ENCODE measurements around the gene KDM1B.

Gene KDM1B, protein sequence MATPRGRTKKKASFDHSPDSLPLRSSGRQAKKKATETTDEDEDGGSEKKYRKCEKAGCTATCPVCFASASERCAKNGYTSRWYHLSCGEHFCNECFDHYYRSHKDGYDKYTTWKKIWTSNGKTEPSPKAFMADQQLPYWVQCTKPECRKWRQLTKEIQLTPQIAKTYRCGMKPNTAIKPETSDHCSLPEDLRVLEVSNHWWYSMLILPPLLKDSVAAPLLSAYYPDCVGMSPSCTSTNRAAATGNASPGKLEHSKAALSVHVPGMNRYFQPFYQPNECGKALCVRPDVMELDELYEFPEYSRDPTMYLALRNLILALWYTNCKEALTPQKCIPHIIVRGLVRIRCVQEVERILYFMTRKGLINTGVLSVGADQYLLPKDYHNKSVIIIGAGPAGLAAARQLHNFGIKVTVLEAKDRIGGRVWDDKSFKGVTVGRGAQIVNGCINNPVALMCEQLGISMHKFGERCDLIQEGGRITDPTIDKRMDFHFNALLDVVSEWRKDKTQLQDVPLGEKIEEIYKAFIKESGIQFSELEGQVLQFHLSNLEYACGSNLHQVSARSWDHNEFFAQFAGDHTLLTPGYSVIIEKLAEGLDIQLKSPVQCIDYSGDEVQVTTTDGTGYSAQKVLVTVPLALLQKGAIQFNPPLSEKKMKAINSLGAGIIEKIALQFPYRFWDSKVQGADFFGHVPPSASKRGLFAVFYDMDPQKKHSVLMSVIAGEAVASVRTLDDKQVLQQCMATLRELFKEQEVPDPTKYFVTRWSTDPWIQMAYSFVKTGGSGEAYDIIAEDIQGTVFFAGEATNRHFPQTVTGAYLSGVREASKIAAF

DNA sequence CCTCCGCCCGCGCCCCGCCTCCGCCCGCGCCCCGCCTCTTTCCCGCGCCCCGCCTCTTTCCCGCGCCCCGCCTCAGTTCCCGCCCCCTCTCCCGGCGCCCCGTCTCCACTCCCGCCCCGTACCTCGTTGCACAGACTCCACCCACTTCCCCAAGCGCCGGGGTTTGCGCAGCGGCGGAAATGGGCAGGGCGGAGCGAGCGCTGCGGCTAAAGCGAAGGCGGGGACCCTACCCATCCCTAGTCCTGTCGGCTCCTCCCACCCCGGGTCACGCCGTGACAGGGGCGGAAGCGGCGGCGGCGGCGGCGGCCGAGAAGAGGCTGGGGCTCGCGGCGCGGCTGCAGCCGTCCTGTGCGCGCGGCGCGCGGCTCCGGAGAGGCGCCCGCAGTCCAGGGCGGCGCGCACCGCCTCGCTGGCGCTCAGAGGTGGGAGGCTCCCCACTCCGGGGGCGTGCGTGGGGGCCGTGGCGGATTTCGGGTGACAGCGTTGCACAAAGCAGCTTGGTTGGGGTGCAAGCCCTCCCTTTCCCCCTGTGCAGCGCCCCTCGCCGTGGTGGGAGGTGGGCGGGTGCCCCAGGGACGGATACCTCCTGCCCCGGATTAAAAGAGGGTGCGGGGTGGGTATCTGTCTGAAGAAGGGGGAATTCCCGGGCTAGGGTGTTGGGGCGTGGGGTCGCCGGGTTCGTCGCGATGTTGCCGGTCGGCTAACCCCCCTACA, at the start of gene KDM1B:
TSS of gene KDM1B (plus strand) at position 273 of the 714 bp plus-strand sequence. CDS start 4,474 bp downstream, outside the sequence.
- H3K4me3 ChIP-seq: peak within 1 kb of the TSS; percentile 81 to 100 (median 95)
- peaks cover 8 to 16% (median 11%) of the 10 kb centered on the region in 11 experiments for H3K36me3 ChIP-seq
- H3K4me2 ChIP-seq: peak within 1 kb of the TSS; percentile 91 to 99 (median 97)
- H4K20me1 ChIP-seq: no peaks in the 10 kb centered on the region; a peak in 3 of 22 replicates
- H3K4me1 ChIP-seq: peaks cover 22 to 56% (median 35%) of the 10 kb centered on the region in 10 experiments
- peak within 1 kb of the TSS; percentile 86 to 93 (median 88) for H3K9ac ChIP-seq
- no peaks in the 10 kb centered on the region for H3K9me3 ChIP-seq (replicated peaks in 1 of 11)
- H3K27me3 ChIP-seq: no peaks in the 10 kb centered on the region
- TF ChIP-seq Cebpa-rat (IDR thresholded peaks at IDR 0.05): no peak
- H3K27ac ChIP-seq: peak within 1 kb of the TSS; percentile 69 to 90 (median 86)

DNA sequence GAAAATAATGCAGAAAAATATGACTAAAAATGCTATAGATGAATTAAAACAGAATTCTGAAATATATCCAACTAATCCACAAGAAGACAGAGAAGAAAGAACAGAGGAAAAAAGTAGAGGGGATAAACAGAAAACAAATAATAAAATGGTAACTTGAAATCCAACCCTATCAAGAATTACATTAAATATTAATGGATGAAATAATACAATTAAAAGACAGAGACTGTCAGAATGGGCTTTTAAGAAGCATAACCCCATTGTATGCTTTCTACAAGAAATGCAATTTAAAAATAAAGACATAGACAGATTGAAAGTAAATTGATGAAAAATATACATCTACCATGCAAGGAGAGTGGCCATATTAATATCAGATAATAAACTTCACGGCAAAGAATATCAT, 48.2 kb upstream of the KDM1B start:
- Histone ChIP-seq H4K20me1 (no peaks in the 10 kb centered on the region), H3K36me3 (no peaks in the 10 kb centered on the region; a peak in 1 of 22 replicates), H3K4me2 (no peak overlapping the region), H3K4me3 (no peak overlapping the region), H3K27ac (no peak overlapping the region), H3K9me3 (replicated peaks in 1 of 11) (peaks cover 21 to 40% (median 29%) of the 10 kb centered on the region in 11 experiments), H3K4me1 (no peaks in the 10 kb centered on the region), H3K27me3 (no peaks in the 10 kb centered on the region), H3K9ac (no peak overlapping the region)
- TF ChIP-seq Cebpa-rat (IDR thresholded peaks at IDR 0.05): no peak

DNA sequence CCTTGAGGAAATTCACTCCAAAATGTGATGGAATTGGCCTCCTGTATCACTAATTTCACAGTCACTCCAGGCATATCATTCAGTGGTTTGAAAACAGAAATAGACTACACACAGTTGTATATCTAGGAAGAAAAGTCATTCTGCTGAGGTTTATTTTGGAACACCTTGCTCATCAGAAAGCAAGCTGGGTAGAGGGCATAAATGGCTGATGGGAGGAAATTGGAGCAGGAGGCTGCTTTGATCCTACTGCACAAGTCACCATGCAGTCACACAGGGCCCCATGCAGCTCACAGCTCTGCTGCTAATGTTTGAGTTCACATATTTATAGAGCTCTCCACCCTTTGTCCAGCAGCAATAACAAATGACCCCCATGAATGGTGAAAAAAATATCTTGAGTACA, 45.1 kb upstream of the KDM1B start:
- Histone ChIP-seq H3K4me3 (no peak overlapping the region), H4K20me1 (no peaks in the 10 kb centered on the region), H3K9ac (no peak overlapping the region), H3K4me2 (no peak overlapping the region), H3K4me1 (no peaks in the 10 kb centered on the region), H3K27me3 (no peaks in the 10 kb centered on the region), H3K9me3 (replicated peaks in 1 of 11) (peaks cover 21 to 32% (median 24%) of the 10 kb centered on the region in 11 experiments), H3K27ac (no peak overlapping the region), H3K36me3 (no peaks in the 10 kb centered on the region; a peak in 1 of 22 replicates)
- no peak for TF ChIP-seq Cebpa-rat (IDR thresholded peaks at IDR 0.05)

DNA sequence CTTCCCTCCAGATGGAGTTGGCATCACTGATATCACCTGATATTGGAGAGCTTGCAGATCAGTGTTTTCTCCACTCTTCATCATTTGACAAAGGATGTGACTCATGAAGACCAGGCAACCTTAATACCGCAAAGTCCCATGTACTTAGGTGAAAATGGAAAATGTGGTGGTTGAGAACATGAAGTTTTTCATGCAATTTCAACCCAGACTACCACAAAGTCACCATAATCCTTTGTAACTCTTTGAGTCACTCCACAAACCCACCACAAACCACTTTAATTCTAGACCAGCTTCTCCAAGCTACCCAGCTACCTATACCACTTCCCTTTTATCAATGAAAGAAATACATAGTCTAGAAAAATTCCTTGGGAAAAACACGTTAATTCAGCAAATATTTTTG, 39.9 kb upstream of the KDM1B start:
- Histone ChIP-seq H3K4me3 (no peak overlapping the region), H3K4me1 (peaks cover 0 to 9% (median 2%) of the 10 kb centered on the region in 10 experiments; a peak in 10 of 20 replicates), H3K27me3 (no peaks in the 10 kb centered on the region), H4K20me1 (no peaks in the 10 kb centered on the region), H3K9me3 (replicated peaks in 1 of 11) (no peaks in the 10 kb centered on the region), H3K27ac (no peak overlapping the region), H3K36me3 (no peaks in the 10 kb centered on the region), H3K9ac (no peak overlapping the region), H3K4me2 (no peak overlapping the region)
- TF ChIP-seq Cebpa-rat (IDR thresholded peaks at IDR 0.05): no peak

DNA sequence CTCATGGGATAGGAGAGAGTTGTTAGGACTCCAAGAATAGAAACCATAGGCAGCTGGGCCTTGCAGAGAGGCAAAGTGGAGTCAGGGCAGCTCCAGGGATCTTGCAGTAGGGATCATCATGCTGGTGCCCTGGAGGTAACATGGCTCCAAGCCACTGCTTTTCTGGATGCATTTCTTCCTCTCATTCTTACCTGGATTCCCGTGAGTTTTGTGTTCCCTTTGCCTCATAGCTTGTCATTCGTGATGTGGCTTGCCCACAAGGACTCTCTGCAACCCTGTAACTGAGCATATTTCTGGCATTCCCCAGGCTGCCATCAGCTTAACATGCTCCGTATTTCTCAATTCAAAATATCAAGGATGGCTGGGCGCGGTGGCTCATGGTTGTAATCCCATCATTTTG, 38.1 kb upstream of the KDM1B start:
- Histone ChIP-seq H3K4me2 (peak overlapping the region in 5 of 11 experiments; percentile 16 to 52 (median 34); a peak in 10 of 22 replicates), H3K9ac (no peak overlapping the region), H3K27ac (no peak overlapping the region), H4K20me1 (no peaks in the 10 kb centered on the region), H3K4me1 (peaks cover 0 to 9% (median 2%) of the 10 kb centered on the region in 10 experiments; a peak in 10 of 20 replicates), H3K36me3 (no peaks in the 10 kb centered on the region), H3K27me3 (no peaks in the 10 kb centered on the region), H3K9me3 (replicated peaks in 1 of 11) (peaks cover 2 to 8% (median 6%) of the 10 kb centered on the region in 11 experiments; a peak in 21 of 22 replicates), H3K4me3 (no peak overlapping the region)
- TF ChIP-seq Cebpa-rat (IDR thresholded peaks at IDR 0.05): no peak

DNA sequence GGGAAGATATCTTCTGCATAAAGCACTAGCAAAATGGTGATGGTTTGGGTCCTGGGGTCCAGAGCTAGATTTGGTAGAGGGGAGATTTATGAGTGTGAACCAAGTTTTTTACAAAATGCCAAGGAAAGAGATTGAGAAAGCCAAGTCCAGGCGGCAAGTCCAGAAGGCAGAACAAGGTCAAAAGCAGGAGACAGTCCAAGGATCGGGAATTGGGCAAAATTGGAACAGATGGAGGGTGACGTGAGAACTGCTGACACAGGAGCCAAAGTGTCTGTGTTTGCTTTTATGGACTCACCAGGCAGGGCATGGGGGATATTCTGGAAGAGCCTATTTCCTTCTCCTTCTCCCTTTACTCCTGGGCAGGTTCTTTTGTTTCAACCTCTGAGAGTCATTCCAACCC, 36.9 kb upstream of the KDM1B start:
- Histone ChIP-seq H3K27me3 (no peaks in the 10 kb centered on the region), H3K4me3 (no peak overlapping the region), H3K9me3 (replicated peaks in 1 of 11) (peaks cover 8 to 16% (median 13%) of the 10 kb centered on the region in 11 experiments; a peak in 21 of 22 replicates), H3K4me2 (no peak overlapping the region), H3K4me1 (peaks cover 0 to 9% (median 2%) of the 10 kb centered on the region in 10 experiments; a peak in 10 of 20 replicates), H3K9ac (no peak overlapping the region), H3K36me3 (no peaks in the 10 kb centered on the region), H3K27ac (no peak overlapping the region), H4K20me1 (no peaks in the 10 kb centered on the region)
- no peak for TF ChIP-seq Cebpa-rat (IDR thresholded peaks at IDR 0.05)

DNA sequence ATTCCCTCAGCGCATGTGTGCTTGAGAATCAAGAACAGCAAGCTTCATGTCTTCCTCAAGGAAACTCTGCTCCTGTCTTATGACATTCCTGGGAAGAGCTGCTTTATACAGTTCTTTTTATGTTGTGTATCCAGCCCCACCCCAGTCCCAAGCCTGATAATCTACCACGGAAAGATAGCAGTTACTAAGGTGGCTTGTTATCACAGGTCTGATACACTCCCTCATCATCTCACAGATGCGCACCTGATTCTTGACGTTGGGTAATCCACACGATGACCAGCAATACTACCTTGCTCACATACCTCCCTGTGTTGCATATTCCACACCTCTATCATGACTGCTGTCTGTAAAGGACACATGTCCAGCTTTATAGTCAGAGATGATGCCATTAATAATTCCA, 36.0 kb upstream of the KDM1B start:
- H3K4me2 ChIP-seq: no peak overlapping the region
- H3K36me3 ChIP-seq: no peaks in the 10 kb centered on the region
- no peak overlapping the region for H3K9ac ChIP-seq
- no peak for TF ChIP-seq Cebpa-rat (IDR thresholded peaks at IDR 0.05)
- no peaks in the 10 kb centered on the region for H3K27me3 ChIP-seq
- H3K4me1 ChIP-seq: peaks cover 0 to 9% (median 2%) of the 10 kb centered on the region in 10 experiments; a peak in 10 of 20 replicates
- H4K20me1 ChIP-seq: no peaks in the 10 kb centered on the region
- no peak overlapping the region for H3K27ac ChIP-seq
- no peak overlapping the region for H3K4me3 ChIP-seq
- peaks cover 8 to 16% (median 13%) of the 10 kb centered on the region in 11 experiments; a peak in 21 of 22 replicates for H3K9me3 ChIP-seq (replicated peaks in 1 of 11)

DNA sequence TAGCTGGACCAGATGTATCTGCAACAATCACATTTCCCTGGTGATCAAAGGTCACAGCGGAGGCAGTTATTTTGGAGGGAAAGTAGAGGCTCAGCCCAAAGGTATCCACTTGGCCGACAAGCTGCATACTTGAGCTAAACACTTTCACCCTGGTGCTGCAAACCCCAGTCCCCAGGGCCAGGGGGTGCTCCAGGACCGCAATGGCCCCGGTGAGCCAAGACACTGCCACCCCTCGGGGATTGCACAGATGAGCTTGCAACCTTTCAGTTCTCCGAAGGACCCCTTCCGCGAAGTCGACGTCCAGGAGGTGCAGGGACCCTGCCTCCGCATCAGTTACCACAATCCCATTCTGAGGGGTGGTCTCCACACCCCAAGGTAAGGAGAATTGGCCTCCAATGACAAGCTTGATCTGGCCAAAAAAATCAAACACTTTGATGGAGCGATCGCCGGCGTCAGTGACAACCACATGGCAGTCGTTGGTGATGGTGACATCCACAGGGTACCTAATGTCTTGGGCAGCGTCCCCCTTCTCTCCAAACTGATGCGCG, 33.6 kb upstream of the KDM1B start:
- Histone ChIP-seq H3K4me1 (peaks cover 0 to 7% (median 2%) of the 10 kb centered on the region in 10 experiments; a peak in 10 of 20 replicates), H3K4me2 (no peak overlapping the region), H3K9ac (no peak overlapping the region), H3K4me3 (no peak overlapping the region), H3K27me3 (no peaks in the 10 kb centered on the region), H3K27ac (no peak overlapping the region), H4K20me1 (no peaks in the 10 kb centered on the region), H3K36me3 (no peaks in the 10 kb centered on the region), H3K9me3 (replicated peaks in 1 of 11) (peaks cover 8 to 16% (median 13%) of the 10 kb centered on the region in 11 experiments; a peak in 21 of 22 replicates)
- TF ChIP-seq Cebpa-rat (IDR thresholded peaks at IDR 0.05): no peak
